Mammary epithelial cell (primary cell): ENCODE data around the gene ATXN1.

ENCODE experiments used
- CTCF ChIP-seq, 2 donors: IDR thresholded peaks in 1 of 2; conservative IDR thresholded peaks in 1 of 2; 2 replicates each; pipeline ENCODE4 v1.5.1; 2011 to 2012; ENCODE audit warnings: inconsistent platforms in 2 of 2, low read length in 2 of 2, mild to moderate bottlenecking in 2 of 2, control low read depth in 1 of 2, low read depth in 1 of 2; ENCODE audit not compliant: insufficient read depth in 1 of 2; ENCODE audit errors: extremely low read depth in 1 of 2
- EZH2 ChIP-seq: IDR thresholded peaks from 2 replicates; pipeline ENCODE4 v1.6.1; 2012; ENCODE audit warnings: low read length, inconsistent platforms, borderline replicate concordance

GRCh38 chr6:16511723-16512489 lies 249.4 kb downstream of the ATXN1 start:
- no peak for TF ChIP-seq CTCF (conservative IDR thresholded peaks at IDR 0.05 in 1 of 2, IDR thresholded peaks at IDR 0.05 in 1 of 2; ENCODE audit: extremely low read depth in 1 of 2, insufficient read depth in 1 of 2, low read depth in 1 of 2, low read length in 2 of 2)
- no peak for TF ChIP-seq EZH2
